Measurements from ENCODE around the gene EEIG1.

EEIG1 gene

GRCh38 chr9:127950513-127951289, 30.1 kb downstream of the EEIG1 start:
- TF ChIP-seq POLR2AphosphoS5 (IDR thresholded peaks at IDR 0.05; ENCODE audit: low read depth, low read length): no peak
- TF ChIP-seq, protein P1, sequence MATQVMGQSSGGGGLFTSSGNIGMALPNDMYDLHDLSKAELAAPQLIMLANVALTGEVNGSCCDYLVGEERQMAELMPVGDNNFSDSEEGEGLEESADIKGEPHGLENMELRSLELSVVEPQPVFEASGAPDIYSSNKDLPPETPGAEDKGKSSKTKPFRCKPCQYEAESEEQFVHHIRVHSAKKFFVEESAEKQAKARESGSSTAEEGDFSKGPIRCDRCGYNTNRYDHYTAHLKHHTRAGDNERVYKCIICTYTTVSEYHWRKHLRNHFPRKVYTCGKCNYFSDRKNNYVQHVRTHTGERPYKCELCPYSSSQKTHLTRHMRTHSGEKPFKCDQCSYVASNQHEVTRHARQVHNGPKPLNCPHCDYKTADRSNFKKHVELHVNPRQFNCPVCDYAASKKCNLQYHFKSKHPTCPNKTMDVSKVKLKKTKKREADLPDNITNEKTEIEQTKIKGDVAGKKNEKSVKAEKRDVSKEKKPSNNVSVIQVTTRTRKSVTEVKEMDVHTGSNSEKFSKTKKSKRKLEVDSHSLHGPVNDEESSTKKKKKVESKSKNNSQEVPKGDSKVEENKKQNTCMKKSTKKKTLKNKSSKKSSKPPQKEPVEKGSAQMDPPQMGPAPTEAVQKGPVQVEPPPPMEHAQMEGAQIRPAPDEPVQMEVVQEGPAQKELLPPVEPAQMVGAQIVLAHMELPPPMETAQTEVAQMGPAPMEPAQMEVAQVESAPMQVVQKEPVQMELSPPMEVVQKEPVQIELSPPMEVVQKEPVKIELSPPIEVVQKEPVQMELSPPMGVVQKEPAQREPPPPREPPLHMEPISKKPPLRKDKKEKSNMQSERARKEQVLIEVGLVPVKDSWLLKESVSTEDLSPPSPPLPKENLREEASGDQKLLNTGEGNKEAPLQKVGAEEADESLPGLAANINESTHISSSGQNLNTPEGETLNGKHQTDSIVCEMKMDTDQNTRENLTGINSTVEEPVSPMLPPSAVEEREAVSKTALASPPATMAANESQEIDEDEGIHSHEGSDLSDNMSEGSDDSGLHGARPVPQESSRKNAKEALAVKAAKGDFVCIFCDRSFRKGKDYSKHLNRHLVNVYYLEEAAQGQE (IDR thresholded peaks at IDR 0.05; ENCODE audit: insufficient read depth in 1 of 2, low read depth in 2 of 2, low read length in 2 of 2): no peak
- no peak for TF ChIP-seq TAF1 (IDR thresholded peaks at IDR 0.05; ENCODE audit: borderline replicate concordance, insufficient read depth, low read length)
- TF ChIP-seq SIN3A (IDR thresholded peaks at IDR 0.05; ENCODE audit: borderline replicate concordance, insufficient read depth, low read length): no peak
- no peak for TF ChIP-seq FOXP2 (optimal IDR thresholded peaks at IDR 0.05; ENCODE audit: borderline replicate concordance, extremely low read depth, extremely low read length, insufficient read depth)

DNA sequence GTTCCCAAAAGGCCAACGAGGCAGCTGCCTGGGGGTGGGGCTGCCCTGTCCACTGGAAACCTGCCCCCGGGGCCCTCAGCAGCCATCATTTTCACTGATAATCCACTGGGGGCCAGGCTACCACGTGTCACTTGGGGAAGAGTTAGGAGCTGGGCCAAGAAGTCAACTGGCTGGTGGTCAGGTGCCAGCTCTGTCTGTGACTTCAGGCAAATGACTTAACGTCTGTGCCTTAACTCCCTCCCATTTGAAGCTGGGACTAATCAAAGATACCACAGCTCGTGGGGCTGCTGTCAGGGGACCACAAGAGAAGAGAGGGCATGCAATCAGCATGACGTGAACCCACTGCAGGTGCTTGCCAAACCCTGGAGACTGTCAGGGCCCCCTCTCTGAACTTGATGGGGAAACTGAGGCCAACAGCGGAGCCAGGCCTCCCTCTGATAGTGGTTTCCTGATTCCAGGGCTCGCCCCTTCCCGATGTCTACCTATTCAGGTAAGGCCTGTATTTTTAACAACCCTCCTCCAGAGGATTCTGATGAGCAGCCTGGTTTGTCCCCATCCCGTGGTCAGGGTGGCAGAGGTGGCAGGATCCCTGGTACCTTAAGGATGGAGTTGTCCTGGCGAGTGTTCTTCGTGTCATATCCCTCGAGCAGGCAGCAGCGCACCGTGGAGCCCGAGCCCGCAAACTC, 30.8 kb downstream of the EEIG1 start:
- TF ChIP-seq, protein P1 (IDR thresholded peaks at IDR 0.05; ENCODE audit: insufficient read depth in 1 of 2, low read depth in 2 of 2, low read length in 2 of 2): no peak
- TF ChIP-seq TAF1 (IDR thresholded peaks at IDR 0.05; ENCODE audit: borderline replicate concordance, insufficient read depth, low read length) (no peak), POLR2AphosphoS5 (IDR thresholded peaks at IDR 0.05; ENCODE audit: low read depth, low read length) (no peak), SIN3A (IDR thresholded peaks at IDR 0.05; ENCODE audit: borderline replicate concordance, insufficient read depth, low read length) (no peak), FOXP2 (optimal IDR thresholded peaks at IDR 0.05; ENCODE audit: borderline replicate concordance, extremely low read depth, extremely low read length, insufficient read depth) (no peak)

GRCh38 chr9:127947841-127948710, 32.7 kb downstream of the EEIG1 start:
- no peak for TF ChIP-seq TAF1 (IDR thresholded peaks at IDR 0.05; ENCODE audit: borderline replicate concordance, insufficient read depth, low read length)
- no peak for TF ChIP-seq SIN3A (IDR thresholded peaks at IDR 0.05; ENCODE audit: borderline replicate concordance, insufficient read depth, low read length)

DNA sequence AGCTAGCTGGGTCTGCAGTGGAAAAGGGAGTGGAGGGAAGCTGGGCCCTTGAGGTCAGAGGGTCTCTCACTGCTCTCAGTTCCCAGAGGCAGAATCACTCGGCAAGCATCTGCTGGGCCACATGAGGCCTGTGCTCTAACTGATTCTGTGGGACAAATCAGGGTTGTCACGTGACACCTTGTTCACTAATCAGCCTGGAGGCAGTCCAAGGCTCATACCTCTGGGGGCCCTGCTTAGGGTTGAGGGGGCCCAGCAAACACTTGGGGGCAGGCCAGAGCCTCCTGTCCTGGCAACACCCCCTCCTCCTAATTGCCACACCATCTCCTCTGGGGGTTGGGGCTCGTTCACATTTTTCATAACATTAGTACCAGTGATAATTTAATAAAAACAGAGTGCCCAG, 34.1 kb downstream of the EEIG1 start:
- TF ChIP-seq TAF1 (IDR thresholded peaks at IDR 0.05; ENCODE audit: borderline replicate concordance, insufficient read depth, low read length) (no peak), FOXP2 (optimal IDR thresholded peaks at IDR 0.05; ENCODE audit: borderline replicate concordance, extremely low read depth, extremely low read length, insufficient read depth) (no peak), POLR2AphosphoS5 (IDR thresholded peaks at IDR 0.05; ENCODE audit: low read depth, low read length) (no peak), SIN3A (IDR thresholded peaks at IDR 0.05; ENCODE audit: borderline replicate concordance, insufficient read depth, low read length) (no peak)
- TF ChIP-seq, protein P1 (IDR thresholded peaks at IDR 0.05; ENCODE audit: insufficient read depth in 1 of 2, low read depth in 2 of 2, low read length in 2 of 2): no peak

GRCh38 chr9:127945942-127946341, 34.8 kb downstream of the EEIG1 start:
- TF ChIP-seq, protein P1 (IDR thresholded peaks at IDR 0.05; ENCODE audit: insufficient read depth in 1 of 2, low read depth in 2 of 2, low read length in 2 of 2): no peak
- TF ChIP-seq SIN3A (IDR thresholded peaks at IDR 0.05; ENCODE audit: borderline replicate concordance, insufficient read depth, low read length) (no peak), POLR2AphosphoS5 (IDR thresholded peaks at IDR 0.05; ENCODE audit: low read depth, low read length) (no peak), TAF1 (IDR thresholded peaks at IDR 0.05; ENCODE audit: borderline replicate concordance, insufficient read depth, low read length) (no peak), FOXP2 (optimal IDR thresholded peaks at IDR 0.05; ENCODE audit: borderline replicate concordance, extremely low read depth, extremely low read length, insufficient read depth) (no peak)
